ENCODE results near the gene MAPK7. TPM values are rescaled to one million over a fixed set of nuclear protein-coding genes. Genes with fewer than 3 reads are reported as not detected.
A peak's percentile ranks its signal among the peaks of the same experiment; 100 is the strongest.

Gene MAPK7
- total and polyA plus RNA-seq, 2 of the 8 experiments (the other 6 are each of a cell fraction or from before 2014, with no cell fraction given): 15.2 to 28.1 TPM

DNA sequence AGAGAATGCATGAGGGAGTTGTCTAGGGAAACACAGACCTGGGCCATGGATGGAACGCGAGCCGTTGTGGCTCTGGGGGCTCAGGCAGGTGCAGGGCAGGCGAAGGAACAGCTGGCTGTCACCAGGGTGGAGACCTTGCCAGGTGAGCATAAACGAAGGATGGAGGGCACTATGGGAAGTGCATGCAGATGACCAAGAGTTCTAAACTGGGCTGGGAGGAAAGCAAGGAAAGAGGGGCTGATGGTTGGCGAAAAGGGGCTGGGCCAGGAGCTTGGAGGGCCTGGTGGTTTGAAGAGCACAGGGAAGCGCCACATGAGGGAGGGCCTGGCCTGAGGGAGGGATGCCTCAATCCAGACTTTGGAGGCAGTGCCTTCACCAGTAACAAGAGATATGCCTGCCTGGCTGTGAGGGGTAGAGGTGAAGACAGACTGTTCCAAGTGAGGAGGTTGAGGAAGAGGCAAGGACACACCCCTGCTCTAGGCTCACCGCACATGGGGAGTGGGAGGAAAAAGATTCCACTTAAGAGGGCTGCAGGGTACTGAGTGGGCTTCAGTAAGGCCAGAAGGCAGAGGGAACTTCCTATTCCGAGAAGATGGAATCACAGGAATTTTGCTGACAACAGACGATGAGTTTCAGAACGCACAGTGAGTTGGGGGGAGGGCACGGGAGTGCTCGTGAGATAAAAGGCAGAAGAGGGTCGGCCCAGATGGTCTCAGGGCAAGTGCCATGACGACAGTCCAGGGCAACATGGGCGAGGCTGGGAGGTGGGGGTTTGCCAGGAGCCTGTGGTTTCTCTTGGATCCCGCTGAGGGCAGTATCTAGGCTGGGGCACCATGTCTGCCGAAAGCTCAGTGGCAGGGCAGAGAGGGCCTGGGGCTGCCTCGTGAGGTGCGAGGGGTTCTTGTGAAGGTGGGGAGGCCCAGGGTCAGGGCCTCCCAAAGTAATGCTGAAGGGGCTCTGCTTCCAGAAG is 36.4 kb upstream of the MAPK7 start:
- Histone ChIP-seq H2BK20ac (ENCODE audit: low read length) (no peak overlapping the region), H3K79me2 (ENCODE audit: control insufficient read depth in 1 of 2, insufficient read depth in 2 of 2, low read length in 2 of 2) (no peaks in the 10 kb centered on the region), H3K79me1 (ENCODE audit: low read depth, low read length) (no peaks in the 10 kb centered on the region), H4K91ac (replicated peaks; ENCODE audit: insufficient read length, low read length) (no peak overlapping the region), H3K23ac (ENCODE audit: insufficient read length) (no peak overlapping the region), H3K4me1 (replicated peaks in 1 of 4; ENCODE audit: control insufficient read depth in 3 of 4, insufficient read depth in 4 of 4, low read length in 3 of 4) (peaks cover 4 to 22% (median 14%) of the 10 kb centered on the region in 4 experiments), H3K27me3 (replicated peaks in 1 of 4; ENCODE audit: control insufficient read depth in 3 of 4, extremely low read depth in 1 of 4, insufficient read depth in 3 of 4, low read length in 3 of 4) (no peaks in the 10 kb centered on the region), H3K4ac (replicated peaks; ENCODE audit: insufficient read length, low read depth, low read length) (no peak overlapping the region), H2AK5ac (ENCODE audit: low read depth, low read length) (0 out of 2 replicates have a peak overlapping the region, but pooled peaks have one; percentile 57), H3K18ac (ENCODE audit: extremely low read depth, low read length) (no peak overlapping the region), H3K14ac (ENCODE audit: insufficient read length) (no peak overlapping the region), H4K5ac (ENCODE audit: insufficient read length, low read depth, low read length) (no peak overlapping the region), H3K23me2 (ENCODE audit: low read depth, low read length) (no peaks in the 10 kb centered on the region), H3K9me3 (ENCODE audit: insufficient read depth in 2 of 2, low read depth in 1 of 2, low read length in 1 of 2) (no peaks in the 10 kb centered on the region), H3K4me3 (ENCODE audit: extremely low read depth in 1 of 4, insufficient read depth in 2 of 4, low read depth in 3 of 4, low read length in 4 of 4) (no peak overlapping the region), H3K56ac (replicated peaks; ENCODE audit: insufficient read length, low read depth, low read length) (no peak overlapping the region), H2BK120ac (replicated peaks; ENCODE audit: low read depth, low read length) (no peak overlapping the region), H2BK5ac (ENCODE audit: low read depth, low read length) (0 out of 2 replicates have a peak overlapping the region, but pooled peaks have one; percentile 35), H3K4me2 (ENCODE audit: insufficient read depth in 1 of 2, low read depth in 2 of 2, low read length in 2 of 2) (no peak overlapping the region), H4K8ac (ENCODE audit: extremely low read depth, insufficient read depth, low read length) (no peak overlapping the region), H3K27ac (ENCODE audit: low read depth, low read length) (no peak overlapping the region), H2AFZ (ENCODE audit: low read length) (no peak overlapping the region), H2BK12ac (ENCODE audit: low read depth, low read length) (peak overlapping the region; percentile 63; the same call in 1 of the 2 replicates), H3K9ac (replicated peaks in 1 of 4; ENCODE audit: extremely low read depth in 1 of 4, low read depth in 3 of 4, low read length in 3 of 4) (peak overlapping the region in 1 of 4 experiments; percentile 25; a peak in 1 of 7 replicates), H4K20me1 (replicated peaks in 1 of 2; ENCODE audit: control insufficient read depth in 1 of 2, insufficient read depth in 2 of 2, low read length in 2 of 2) (peaks cover 0 to 7% of the 10 kb centered on the region in 2 experiments), H2BK15ac (ENCODE audit: low read length) (no peak overlapping the region), H3K36me3 (ENCODE audit: control insufficient read depth in 2 of 4, insufficient read depth in 4 of 4, low read length in 3 of 4) (peaks cover 0 to 3% (median under 1%) of the 10 kb centered on the region in 4 experiments; a peak in 2 of 8 replicates)
- DNase-seq (ENCODE audit: low read depth in 1 of 2, low spot score in 2 of 2): no peak
- 89% methylated on average over 20 of the region's 20 CpGs; no CpG with 5 or more reads in 1 of the 2 experiments for WGBS, 2 experiments (ENCODE audit: extremely low coverage in 1 of 2, insufficient coverage in 1 of 2, insufficient read length in 1 of 2, insufficient replicate concordance in 2 of 2, low coverage in 1 of 2, low lambda C conversion rate in 2 of 2, missing lambda C conversion rate in 1 of 2)
- no peak for FAIRE-seq
- TF ChIP-seq CHD2 (IDR thresholded peaks at IDR 0.05; ENCODE audit: low read length): no peak
- peak; percentile 30; the same call in 1 of the 2 replicates for TF ChIP-seq POLR2AphosphoS5 (IDR thresholded peaks at IDR 0.05; ENCODE audit: low read depth, low read length)
- ChIA-PET POLR2A (ENCODE audit: partially characterized antibody) (interaction anchor here (0.8 to 1.7 kb wide), 6 partner anchors 8 to 127 kb away, joined by 3 to 5 read pairs (median 3); no protein-coding TSS in a partner anchor), CTCF (ENCODE audit: partially characterized antibody) (interaction anchor here (0.6 to 9.8 kb wide), 6 partner anchors 14 to 421 kb away, joined by 3 to 70 read pairs (median 4); no protein-coding TSS in a partner anchor)

Measured in H1 (cell line).